ENCODE measurements around the gene KIF9. TPM values are rescaled to one million over a fixed set of nuclear protein-coding genes. Genes with fewer than 3 reads are reported as not detected.

The KIF9 gene
- total and polyA plus RNA-seq, 2 of the 8 experiments (the other 6 are each of a cell fraction or from before 2014, with no cell fraction given) = 5.0 to 8.0 TPM

GRCh38 chr3:47282424-47283192 lies at the start of gene KIF9, which contains the start of gene KLHL18 (continued):
- TF ChIP-seq NRF1 (IDR thresholded peaks at IDR 0.05; ENCODE audit: low read depth, low read length) (peak; percentile 36; the same call in 1 of the 2 replicates), POU5F1 (IDR thresholded peaks at IDR 0.05; ENCODE audit: low read depth, low read length) (no peak)
